ENCODE measurements around the gene VSTM4. TPM values are rescaled to one million over a fixed set of nuclear protein-coding genes. Genes with fewer than 3 reads are reported as not detected.

VSTM4 gene
- total RNA-seq, 1 donor from 2014 or later, result 2.2 TPM

GRCh38 chr10:49111320-49111698 is 4.0 kb downstream of the VSTM4 start:
- Mint-ChIP-seq H3K36me3 (ENCODE audit: low read depth) (no peaks in the 10 kb centered on the region), H3K4me3 (peak overlapping the region; percentile 2), H3K9me3 (no peaks in the 10 kb centered on the region), H3K27ac (ENCODE audit: unreplicated experiment) (no peak overlapping the region), H3K4me1 (peaks cover 15% of the 10 kb centered on the region), H3K27me3 (ENCODE audit: low read depth) (no peaks in the 10 kb centered on the region)
- no peak for DNase-seq (ENCODE audit: low read depth, low spot score)
- no peak for TF ChIP-seq CTCF (conservative IDR thresholded peaks at IDR 0.05)

GRCh38 chr10:49110684-49111319 is 4.5 kb downstream of the VSTM4 start:
- H3K27me3 Mint-ChIP-seq (ENCODE audit: low read depth), result no peaks in the 10 kb centered on the region
- no peak overlapping the region for H3K27ac Mint-ChIP-seq (ENCODE audit: unreplicated experiment)
- no peak overlapping the region for H3K4me3 Mint-ChIP-seq
- peaks cover 15% of the 10 kb centered on the region for H3K4me1 Mint-ChIP-seq
- no peak for TF ChIP-seq CTCF (conservative IDR thresholded peaks at IDR 0.05)
- H3K36me3 Mint-ChIP-seq (ENCODE audit: low read depth), result no peaks in the 10 kb centered on the region
- no peak for DNase-seq (ENCODE audit: low read depth, low spot score)
- no peaks in the 10 kb centered on the region for H3K9me3 Mint-ChIP-seq

GRCh38 chr10:49109669-49110340 is 5.5 kb downstream of the VSTM4 start:
- Mint-ChIP-seq H3K9me3 (no peaks in the 10 kb centered on the region), H3K4me3 (no peak overlapping the region), H3K4me1 (peaks cover 14% of the 10 kb centered on the region), H3K27ac (ENCODE audit: unreplicated experiment) (no peak overlapping the region), H3K27me3 (ENCODE audit: low read depth) (no peaks in the 10 kb centered on the region), H3K36me3 (ENCODE audit: low read depth) (no peaks in the 10 kb centered on the region)
- no peak for DNase-seq (ENCODE audit: low read depth, low spot score)
- TF ChIP-seq CTCF (conservative IDR thresholded peaks at IDR 0.05), result no peak

- Mint-ChIP-seq H3K4me3 (no peak overlapping the region), H3K27ac (ENCODE audit: unreplicated experiment) (peak overlapping the region; percentile 35), H3K36me3 (ENCODE audit: low read depth) (no peaks in the 10 kb centered on the region), H3K4me1 (peaks cover 8% of the 10 kb centered on the region), H3K9me3 (no peaks in the 10 kb centered on the region), H3K27me3 (ENCODE audit: low read depth) (no peaks in the 10 kb centered on the region)
- DNase-seq (ENCODE audit: low read depth, low spot score), result no peak
- no peak for TF ChIP-seq CTCF (conservative IDR thresholded peaks at IDR 0.05)
Measured at GRCh38 chr10:49108656-49109055, 6.7 kb downstream of the VSTM4 start.

- Mint-ChIP-seq H3K27me3 (ENCODE audit: low read depth) (no peaks in the 10 kb centered on the region), H3K4me1 (peaks cover 8% of the 10 kb centered on the region), H3K27ac (ENCODE audit: unreplicated experiment) (no peak overlapping the region), H3K4me3 (no peak overlapping the region), H3K36me3 (ENCODE audit: low read depth) (no peaks in the 10 kb centered on the region), H3K9me3 (no peaks in the 10 kb centered on the region)
- DNase-seq (ENCODE audit: low read depth, low spot score), result no peak
- TF ChIP-seq CTCF (conservative IDR thresholded peaks at IDR 0.05), result no peak
Measured at GRCh38 chr10:49107887-49108267, 7.4 kb downstream of the VSTM4 start.

All from neural crest cell (in vitro differentiated cells).